Right lobe of liver (tissue), 6 donors: ENCODE measurements around the gene GZMH. TPM values are rescaled to one million over a fixed set of nuclear protein-coding genes. Genes with fewer than 3 reads are reported as not detected.

Experiments
- ATAC-seq, 4 donors: fragments of 200-7000 bp; cut with Tn5 transposase; one replicate each; pipeline ENCODE4 v1.9.1; 2020; ENCODE audit warnings: mild to moderate bottlenecking in 4 of 4, moderate library complexity in 4 of 4
- DNase-seq, 3 donors: peaks; one replicate each; pipeline ENCODE4 v3.0.0-alpha.2; 2020
- H3K27ac ChIP-seq, 3 donors: fragments of 200-600 bp; one replicate each; pipeline ENCODE4 v1.8.0; 2022
- H3K27me3 ChIP-seq, 2 donors: fragments of 200-600 bp; one replicate each; pipeline ENCODE4 v1.8.0; 2022
- H3K36me3 ChIP-seq, 4 donors: fragments of 200-600 bp; sonication (generic) in 1 of 4; one replicate each; pipeline versions ENCODE4 v1.5.1 to v1.8.0; 2017 to 2022; ENCODE audit warnings: control low read depth in 1 of 4
- H3K4me1 ChIP-seq, 4 donors: fragments of 200-600 bp; sonication (generic) in 1 of 4; one replicate each; pipeline versions ENCODE4 v1.5.1 to v1.8.0; 2017 to 2022; ENCODE audit warnings: control low read depth in 1 of 4
- H3K4me3 ChIP-seq, 3 donors: fragments of 200-600 bp; one replicate each; pipeline ENCODE4 v1.8.0; 2022
- H3K9me3 ChIP-seq, 4 donors: fragments of 200-600 bp; sonication (generic) in 1 of 4; one replicate each; pipeline versions ENCODE4 v1.5.1 to v1.8.0; 2017 to 2022; ENCODE audit warnings: control low read depth in 1 of 4
- POLR2A ChIP-seq: fragments of 450-650 bp; IDR thresholded peaks from one replicate; pipeline ENCODE4 v1.6.1; 2017; ENCODE audit warnings: antibody characterized with exemption, mild to moderate bottlenecking
- WGBS: methylation state at CpG from one replicate; pipeline ENCODE4 v1.1.6; 2018; ENCODE audit warnings: low coverage, low lambda C conversion rate; ENCODE audit not compliant: insufficient coverage; ENCODE audit errors: missing lambda C conversion rate; 5-methylcytosine and 5-hydroxymethylcytosine counted together
- intact Hi-C, 2 donors: fragments of 100-400 bp; cut with DNase I; formaldehyde crosslinking; loops; one replicate each; pipeline versions ENCODE4 v1.11.2 to v1.14.1; 2022
- total RNA-seq, 6 experiments: library from RNA; depleted of rRNA in 2 of 6; stranded (reverse); fragments of >200 nt in 2 of 6; fragmentation: NEBNext Ultra II Directional in 3 of 6; extraction: Animal tissue kit (Norgen Biotek cat#: 25700) in 3 of 6; gene quantifications; one replicate each; pipeline versions ENCODE4 v1.1.0 to v1.2.4, GENCODE V29; 2016 to 2023
- TF ChIP-seq, protein P1 (sequence below), 4 donors: fragments of 200-600 bp in 3 of 4; fragments of 450-650 bp in 1 of 4; IDR thresholded peaks; one replicate each; pipeline versions ENCODE4 v1.5.1 to v1.8.0; 2016 to 2022; ENCODE audit warnings: antibody characterized with exemption in 4 of 4, mild to moderate bottlenecking in 2 of 4
- donor health status: DM: no; HTN: yes; CAD: no.
- donor health status: DM: no; HTN: no; CAD: no.
- donor health status: DM: no; HTN: no; CAD: no.
- donor health status: DM: no; HTN: yes; CAD: no.
- donor health status: DM: no; HTN: yes; CAD: no.

The GZMH gene
- total RNA-seq, 6 experiments from 2014 or later: 0.44 to 0.93 (median 0.48) TPM; not detected in 1

- ATAC-seq (peak in 2 of 4 donors; percentile 54 to 75), DNase-seq (no peak)
- H3K4me1 ChIP-seq: no peaks in the 10 kb centered on the region
- no peak for TF ChIP-seq POLR2A
- TF ChIP-seq, protein P1, sequence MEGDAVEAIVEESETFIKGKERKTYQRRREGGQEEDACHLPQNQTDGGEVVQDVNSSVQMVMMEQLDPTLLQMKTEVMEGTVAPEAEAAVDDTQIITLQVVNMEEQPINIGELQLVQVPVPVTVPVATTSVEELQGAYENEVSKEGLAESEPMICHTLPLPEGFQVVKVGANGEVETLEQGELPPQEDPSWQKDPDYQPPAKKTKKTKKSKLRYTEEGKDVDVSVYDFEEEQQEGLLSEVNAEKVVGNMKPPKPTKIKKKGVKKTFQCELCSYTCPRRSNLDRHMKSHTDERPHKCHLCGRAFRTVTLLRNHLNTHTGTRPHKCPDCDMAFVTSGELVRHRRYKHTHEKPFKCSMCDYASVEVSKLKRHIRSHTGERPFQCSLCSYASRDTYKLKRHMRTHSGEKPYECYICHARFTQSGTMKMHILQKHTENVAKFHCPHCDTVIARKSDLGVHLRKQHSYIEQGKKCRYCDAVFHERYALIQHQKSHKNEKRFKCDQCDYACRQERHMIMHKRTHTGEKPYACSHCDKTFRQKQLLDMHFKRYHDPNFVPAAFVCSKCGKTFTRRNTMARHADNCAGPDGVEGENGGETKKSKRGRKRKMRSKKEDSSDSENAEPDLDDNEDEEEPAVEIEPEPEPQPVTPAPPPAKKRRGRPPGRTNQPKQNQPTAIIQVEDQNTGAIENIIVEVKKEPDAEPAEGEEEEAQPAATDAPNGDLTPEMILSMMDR (IDR thresholded peaks at IDR 0.05): no peak
- H3K4me3 ChIP-seq: no peak overlapping the region
- intact Hi-C loops: no loop called here
- WGBS: 52% methylated on average over 5 of the region's 10 CpGs
- H3K27me3 ChIP-seq: no peaks in the 10 kb centered on the region
- H3K27ac ChIP-seq: no peak overlapping the region
- H3K36me3 ChIP-seq: no peaks in the 10 kb centered on the region
- H3K9me3 ChIP-seq: no peaks in the 10 kb centered on the region
Observed at GRCh38 chr14:24630872-24631477, 21.5 kb upstream of the GZMH start.

GRCh38 chr14:24630087-24630871 is 20.8 kb upstream of the GZMH start:
- Histone ChIP-seq H3K36me3 (no peaks in the 10 kb centered on the region), H3K9me3 (no peaks in the 10 kb centered on the region), H3K27ac (no peak overlapping the region), H3K4me1 (no peaks in the 10 kb centered on the region), H3K27me3 (no peaks in the 10 kb centered on the region), H3K4me3 (no peak overlapping the region)
- ATAC-seq (no peak), DNase-seq (no peak)
- intact Hi-C loops: no loop called here
- WGBS: 60% methylated on average over 3 of the region's 3 CpGs
- TF ChIP-seq, protein P1 (IDR thresholded peaks at IDR 0.05): no peak
- no peak for TF ChIP-seq POLR2A

DNA sequence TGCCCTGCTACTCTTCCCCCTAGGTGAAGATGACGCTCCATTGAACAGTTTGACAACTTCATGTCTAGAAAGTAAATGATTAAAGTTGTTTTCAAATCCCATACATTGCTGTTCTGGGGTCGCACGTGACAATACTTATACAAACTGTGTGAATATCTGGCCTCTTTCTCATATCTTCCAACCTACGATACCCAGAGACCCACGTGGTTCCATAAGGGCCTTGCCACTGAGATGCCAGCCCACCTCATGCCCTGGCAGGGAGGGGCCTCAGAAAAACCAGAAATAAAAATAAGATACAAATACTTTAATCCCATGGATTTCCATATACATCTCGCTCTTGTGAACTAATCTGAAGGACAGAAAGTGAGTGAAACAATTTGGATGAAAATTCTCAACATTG is 20.0 kb upstream of the GZMH start:
- no peak for DNase-seq
- TF ChIP-seq, protein P1 (IDR thresholded peaks at IDR 0.05): no peak
- TF ChIP-seq POLR2A: no peak
- intact Hi-C loops: no loop called here
- H3K4me3 ChIP-seq: no peak overlapping the region
- no peak for ATAC-seq
- H3K4me1 ChIP-seq: no peaks in the 10 kb centered on the region
- H3K27ac ChIP-seq: no peak overlapping the region
- 63% methylated on average over 6 of the region's 6 CpGs for WGBS
- no peaks in the 10 kb centered on the region for H3K36me3 ChIP-seq
- no peaks in the 10 kb centered on the region for H3K9me3 ChIP-seq
- no peaks in the 10 kb centered on the region for H3K27me3 ChIP-seq

- Histone ChIP-seq H3K27me3 (no peaks in the 10 kb centered on the region), H3K4me3 (no peak overlapping the region), H3K9me3 (no peaks in the 10 kb centered on the region), H3K27ac (no peak overlapping the region), H3K4me1 (no peaks in the 10 kb centered on the region), H3K36me3 (no peaks in the 10 kb centered on the region)
- intact Hi-C loops: no loop called here
- WGBS: 66% methylated on average over 2 of the region's 2 CpGs
- TF ChIP-seq, protein P1 (IDR thresholded peaks at IDR 0.05): no peak
- TF ChIP-seq POLR2A: no peak
- ATAC-seq (no peak), DNase-seq (no peak)
Observed at GRCh38 chr14:24613747-24614146, 4.3 kb upstream of the GZMH start.
